Mesenchymal stem cell (in vitro differentiated cells and primary cell): ENCODE measurements around the gene SYT9.

Source experiments
- DNase-seq: peaks from one replicate; pipeline ENCODE4 v3.0.0-alpha.2; 2013
- H2AFZ ChIP-seq: one replicate; pipeline ENCODE4 v1.6.1; 2013; ENCODE audit warnings: low read depth, mild to moderate bottlenecking, control low read depth, inconsistent platforms, low read length, moderate library complexity
- H2AK5ac ChIP-seq: 2 replicates; pipeline ENCODE4 v1.6.1; 2013; ENCODE audit warnings: low read length, moderate library complexity, mild to moderate bottlenecking, inconsistent platforms; ENCODE audit not compliant: severe bottlenecking
- H2BK120ac ChIP-seq: one replicate; pipeline ENCODE4 v1.6.1; 2013; ENCODE audit warnings: low read depth, mild to moderate bottlenecking, inconsistent platforms, low read length, moderate library complexity
- H2BK12ac ChIP-seq, 2 experiments: one replicate each; pipeline ENCODE4 v1.6.1; 2013; ENCODE audit warnings: inconsistent platforms in 2 of 2, low read length in 2 of 2, mild to moderate bottlenecking in 2 of 2, moderate library complexity in 2 of 2, control low read depth in 1 of 2
- H2BK15ac ChIP-seq: one replicate; pipeline ENCODE4 v1.6.1; 2013; ENCODE audit warnings: mild to moderate bottlenecking, low read depth, inconsistent platforms; ENCODE audit not compliant: poor library complexity, severe bottlenecking
- H2BK5ac ChIP-seq: 2 replicates; pipeline ENCODE4 v1.6.1; 2013; ENCODE audit warnings: low read depth, mild to moderate bottlenecking, low read length, control low read depth, inconsistent platforms; ENCODE audit not compliant: poor library complexity, severe bottlenecking
- H3K14ac ChIP-seq, 2 experiments: one replicate each; pipeline ENCODE4 v1.6.1; 2013; ENCODE audit warnings: inconsistent platforms in 2 of 2, low read length in 2 of 2, control low read depth in 1 of 2, mild to moderate bottlenecking in 1 of 2, moderate library complexity in 1 of 2
- H3K18ac ChIP-seq, 2 experiments: one replicate each; pipeline ENCODE4 v1.6.1; 2013; ENCODE audit warnings: inconsistent platforms in 2 of 2, low read length in 2 of 2, control low read depth in 1 of 2, low read depth in 1 of 2, mild to moderate bottlenecking in 1 of 2
- H3K23ac ChIP-seq, 2 experiments: one replicate each; pipeline ENCODE4 v1.6.1; 2013; ENCODE audit warnings: inconsistent platforms in 2 of 2, low read length in 2 of 2, mild to moderate bottlenecking in 2 of 2, moderate library complexity in 2 of 2, control low read depth in 1 of 2
- H3K27ac ChIP-seq: 2 replicates; pipeline ENCODE4 v1.5.1; 2013; ENCODE audit warnings: mild to moderate bottlenecking, moderate library complexity, low read length, control low read depth, inconsistent platforms; ENCODE audit not compliant: poor library complexity, severe bottlenecking
- H3K27me3 ChIP-seq, 2 experiments: 2 replicates each; pipeline versions ENCODE4 v1.6.1 to v1.7.0; 2013; ENCODE audit warnings: low read length in 2 of 2, mild to moderate bottlenecking in 2 of 2, moderate library complexity in 2 of 2, control low read depth in 1 of 2, inconsistent platforms in 1 of 2; ENCODE audit not compliant: control insufficient read depth in 1 of 2, insufficient read depth in 1 of 2
- H3K36me3 ChIP-seq, 2 experiments: 2 replicates each; pipeline versions ENCODE4 v1.6.1 to v1.7.0; 2013; ENCODE audit warnings: low read length in 2 of 2, control low read depth in 1 of 2, inconsistent platforms in 1 of 2, low read depth in 1 of 2, mild to moderate bottlenecking in 1 of 2; ENCODE audit not compliant: insufficient read depth in 2 of 2, control insufficient read depth in 1 of 2
- H3K4ac ChIP-seq, 2 experiments: one replicate each; pipeline ENCODE4 v1.6.1; 2013; ENCODE audit warnings: inconsistent platforms in 2 of 2, low read length in 2 of 2, mild to moderate bottlenecking in 2 of 2, moderate library complexity in 2 of 2, control low read depth in 1 of 2, low read depth in 1 of 2
- H3K4me1 ChIP-seq: 2 replicates; pipeline ENCODE4 v1.6.1; 2013; ENCODE audit warnings: low read depth, low read length, control low read depth; ENCODE audit not compliant: control insufficient read depth, insufficient read depth
- H3K4me2 ChIP-seq: 2 replicates; pipeline ENCODE4 v1.6.1; 2013; ENCODE audit warnings: low read length, mild to moderate bottlenecking, inconsistent platforms; ENCODE audit not compliant: poor library complexity, severe bottlenecking
- H3K4me3 ChIP-seq, 2 experiments: 2 replicates each; pipeline versions ENCODE4 v1.5.1 to v1.7.0; 2013; ENCODE audit warnings: low read length in 2 of 2, mild to moderate bottlenecking in 2 of 2, control low read depth in 1 of 2, low read depth in 1 of 2; ENCODE audit not compliant: insufficient read depth in 1 of 2
- H3K79me1 ChIP-seq: replicated peaks from 2 replicates; pipeline ENCODE4 v1.6.1; 2013; ENCODE audit warnings: mild to moderate bottlenecking, control low read depth, low read length, inconsistent platforms; ENCODE audit not compliant: poor library complexity, severe bottlenecking
- H3K9ac ChIP-seq: 2 replicates; pipeline ENCODE4 v1.7.0; 2013; ENCODE audit warnings: mild to moderate bottlenecking, low read length, moderate library complexity
- H3K9me3 ChIP-seq: 2 replicates; pipeline ENCODE4 v1.7.0; 2013; ENCODE audit warnings: mild to moderate bottlenecking, low read length; ENCODE audit not compliant: control insufficient read depth
- H4K8ac ChIP-seq: one replicate; pipeline ENCODE4 v1.6.1; 2013; ENCODE audit warnings: inconsistent platforms, mild to moderate bottlenecking, low read length, moderate library complexity
- H4K91ac ChIP-seq: one replicate; pipeline ENCODE4 v1.6.1; 2013; ENCODE audit warnings: mild to moderate bottlenecking, low read length, inconsistent platforms
- WGBS: methylation state at CpG from one replicate; pipeline ENCODE4 v1.1.7; 2013; ENCODE audit warnings: mixed read lengths; 5-methylcytosine and 5-hydroxymethylcytosine counted together

SYT9 gene

DNA sequence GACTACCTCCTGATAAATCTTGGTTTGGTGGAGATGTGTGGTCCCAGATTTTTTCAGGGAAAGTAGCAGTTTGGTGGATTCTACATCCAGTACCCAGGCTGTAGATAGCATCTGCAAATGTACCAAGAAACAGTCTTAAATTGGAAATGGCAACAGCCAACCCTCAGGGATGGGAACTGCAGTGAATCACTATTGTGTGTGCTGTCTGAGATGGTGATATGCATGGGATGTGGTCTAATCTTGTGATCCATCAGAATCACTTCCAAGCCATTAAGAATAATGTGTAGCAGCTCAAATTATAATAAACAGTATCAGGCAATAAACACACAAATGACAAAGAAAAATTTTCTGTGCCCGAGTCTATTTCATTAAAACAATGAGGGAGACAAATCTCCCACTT is 237.0 kb downstream of the SYT9 start:
- no peak overlapping the region for H4K8ac ChIP-seq
- H2BK120ac ChIP-seq, result no peak overlapping the region
- no peak overlapping the region for H3K18ac ChIP-seq
- no peak overlapping the region for H3K27ac ChIP-seq
- H3K9ac ChIP-seq, result peak overlapping the region; percentile 87
- H3K4ac ChIP-seq, result no peak overlapping the region
- H3K4me3 ChIP-seq, result peak overlapping the region in 1 of 2 experiments; percentile 34
- H3K36me3 ChIP-seq, result peaks cover 0 to 35% of the 10 kb centered on the region in 2 experiments
- no peaks in the 10 kb centered on the region for H3K79me1 ChIP-seq
- H3K27me3 ChIP-seq, result no peaks in the 10 kb centered on the region
- DNase-seq, result no peak
- H4K91ac ChIP-seq, result no peak overlapping the region
- no peak overlapping the region for H3K23ac ChIP-seq
- no peak overlapping the region for H2AK5ac ChIP-seq
- no peak overlapping the region for H2BK5ac ChIP-seq
- H2BK12ac ChIP-seq, result no peak overlapping the region
- H2BK15ac ChIP-seq, result no peak overlapping the region
- no peaks in the 10 kb centered on the region for H3K4me1 ChIP-seq
- no CpG with 5 or more reads among the region's 1 CpG for WGBS
- no peak overlapping the region for H3K14ac ChIP-seq
- H2AFZ ChIP-seq, result no peak overlapping the region
- no peaks in the 10 kb centered on the region for H3K9me3 ChIP-seq
- no peak overlapping the region for H3K4me2 ChIP-seq

- Histone ChIP-seq H2BK12ac (no peak overlapping the region), H2BK120ac (no peak overlapping the region), H2BK5ac (no peak overlapping the region), H3K4ac (no peak overlapping the region), H2AFZ (no peak overlapping the region), H3K4me2 (no peak overlapping the region), H3K79me1 (no peaks in the 10 kb centered on the region), H3K9ac (peak overlapping the region; percentile 36), H3K18ac (no peak overlapping the region), H3K27me3 (no peaks in the 10 kb centered on the region), H4K8ac (no peak overlapping the region), H3K23ac (no peak overlapping the region), H3K9me3 (no peaks in the 10 kb centered on the region), H3K4me3 (no peak overlapping the region), H3K4me1 (no peaks in the 10 kb centered on the region), H3K14ac (no peak overlapping the region), H3K27ac (no peak overlapping the region), H2AK5ac (no peak overlapping the region), H3K36me3 (peaks cover 0 to 41% of the 10 kb centered on the region in 2 experiments), H4K91ac (no peak overlapping the region), H2BK15ac (no peak overlapping the region)
- 75% methylated on average over 2 of the region's 2 CpGs for WGBS
- DNase-seq, result no peak
These were observed 237.7 kb downstream of the SYT9 start for GRCh38 chr11:7489376-7489775.

- 76% methylated on average over 4 of the region's 4 CpGs for WGBS
- peak overlapping the region in 1 of 2 experiments; percentile 52 for H3K4me3 ChIP-seq
- peaks cover 0 to 46% of the 10 kb centered on the region in 2 experiments for H3K36me3 ChIP-seq
These were observed 238.3 kb downstream of the SYT9 start for GRCh38 chr11:7490054-7490453.

DNA sequence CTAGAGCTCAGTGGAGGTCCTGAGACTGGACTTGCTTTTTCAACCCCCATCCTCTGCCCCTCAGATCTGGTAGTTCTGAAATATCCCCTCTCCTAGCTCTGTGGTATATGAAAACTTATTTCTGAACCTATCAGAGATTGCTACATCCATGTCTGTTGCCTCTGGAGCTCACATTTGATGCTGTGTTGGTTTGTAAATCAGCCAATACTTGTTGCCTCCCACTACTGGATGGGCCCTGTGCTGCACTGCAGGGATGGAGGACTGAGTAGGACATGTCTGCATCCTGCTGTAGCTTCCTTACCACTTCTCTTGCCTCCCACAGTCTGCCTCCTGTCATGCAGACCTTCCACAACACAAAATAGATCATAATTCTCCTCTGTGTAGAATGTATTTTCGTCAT is 238.8 kb downstream of the SYT9 start:
- H3K36me3 ChIP-seq, result peaks cover 0 to 51% of the 10 kb centered on the region in 2 experiments
- no peak overlapping the region for H2BK5ac ChIP-seq
- no peak overlapping the region for H3K23ac ChIP-seq
- no peak overlapping the region for H3K18ac ChIP-seq
- H3K4me3 ChIP-seq, result peak overlapping the region in 1 of 2 experiments; percentile 52
- no peak overlapping the region for H2AK5ac ChIP-seq
- no peak for DNase-seq
- no peak overlapping the region for H3K4ac ChIP-seq
- H3K79me1 ChIP-seq, result no peaks in the 10 kb centered on the region
- H3K4me2 ChIP-seq, result no peak overlapping the region
- H4K8ac ChIP-seq, result no peak overlapping the region
- peak overlapping the region; percentile 55 for H3K9ac ChIP-seq
- H2BK15ac ChIP-seq, result no peak overlapping the region
- no peaks in the 10 kb centered on the region for H3K27me3 ChIP-seq
- no peak overlapping the region for H2AFZ ChIP-seq
- H3K14ac ChIP-seq, result peak overlapping the region in 1 of 2 experiments; percentile 29
- no peaks in the 10 kb centered on the region for H3K4me1 ChIP-seq
- WGBS, result 79% methylated on average over 1 of the region's 1 CpG
- no peak overlapping the region for H3K27ac ChIP-seq
- H2BK120ac ChIP-seq, result no peak overlapping the region
- no peaks in the 10 kb centered on the region for H3K9me3 ChIP-seq
- no peak overlapping the region for H2BK12ac ChIP-seq
- no peak overlapping the region for H4K91ac ChIP-seq

More at GRCh38 chr11:7490054-7490453, 238.3 kb downstream of the SYT9 start:
- no peak overlapping the region for H3K27ac ChIP-seq
- no peaks in the 10 kb centered on the region for H3K27me3 ChIP-seq
- no peak overlapping the region for H3K18ac ChIP-seq
- H3K4me1 ChIP-seq, result no peaks in the 10 kb centered on the region
- no peaks in the 10 kb centered on the region for H3K79me1 ChIP-seq
- H2BK12ac ChIP-seq, result no peak overlapping the region
- H3K9me3 ChIP-seq, result no peaks in the 10 kb centered on the region
- peak; percentile 9 for DNase-seq
- H3K14ac ChIP-seq, result no peak overlapping the region
- no peak overlapping the region for H2BK15ac ChIP-seq
- H3K9ac ChIP-seq, result peak overlapping the region; percentile 55
- H2BK5ac ChIP-seq, result no peak overlapping the region
- H2BK120ac ChIP-seq, result no peak overlapping the region
- H2AK5ac ChIP-seq, result no peak overlapping the region
- no peak overlapping the region for H4K91ac ChIP-seq
- H4K8ac ChIP-seq, result no peak overlapping the region
- H3K4me2 ChIP-seq, result no peak overlapping the region
- H3K23ac ChIP-seq, result no peak overlapping the region
- no peak overlapping the region for H2AFZ ChIP-seq
- no peak overlapping the region for H3K4ac ChIP-seq
